ENCODE measurements around the gene SULT1C4. TPM values are rescaled to one million over a fixed set of nuclear protein-coding genes. Genes with fewer than 3 reads are reported as not detected.

The SULT1C4 gene
- total and polyA plus RNA-seq, 2 of the 8 experiments (the other 6 are each of a cell fraction or from before 2014, with no cell fraction given), result 1.5 to 2.1 TPM

DNA sequence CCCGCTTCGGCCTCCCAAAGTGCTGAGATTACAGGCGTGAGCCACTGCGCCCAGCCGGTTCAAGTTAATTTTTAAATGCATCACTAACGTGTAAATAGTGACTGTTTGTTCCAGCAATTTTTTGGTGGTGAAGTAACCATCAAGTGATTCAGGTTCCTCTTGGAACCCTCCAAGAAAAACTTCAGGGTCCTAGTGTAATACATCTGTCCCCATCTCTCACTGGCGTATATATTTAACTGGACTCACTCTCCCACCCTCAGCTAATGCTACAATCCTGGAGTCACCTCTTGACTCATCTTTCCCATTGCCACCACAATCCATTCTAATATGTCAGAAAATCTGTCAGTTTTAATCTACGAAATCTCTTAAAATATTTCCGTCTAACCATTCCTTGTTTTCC is 10.3 kb downstream of the SULT1C4 start:
- no peak overlapping the region for H2BK12ac ChIP-seq (ENCODE audit: low read depth, low read length)
- H4K91ac ChIP-seq (replicated peaks; ENCODE audit: insufficient read length, low read length), result no peak overlapping the region
- H2AK5ac ChIP-seq (ENCODE audit: low read depth, low read length), result no peak overlapping the region
- H4K5ac ChIP-seq (ENCODE audit: insufficient read length, low read depth, low read length), result no peak overlapping the region
- H3K9ac ChIP-seq (replicated peaks in 1 of 4; ENCODE audit: extremely low read depth in 1 of 4, low read depth in 3 of 4, low read length in 3 of 4), result no peak overlapping the region
- H3K79me1 ChIP-seq (ENCODE audit: low read depth, low read length), result no peaks in the 10 kb centered on the region
- no peak overlapping the region for H3K23ac ChIP-seq (ENCODE audit: insufficient read length)
- no peaks in the 10 kb centered on the region for H4K20me1 ChIP-seq (replicated peaks in 1 of 2; ENCODE audit: control insufficient read depth in 1 of 2, insufficient read depth in 2 of 2, low read length in 2 of 2)
- H3K14ac ChIP-seq (ENCODE audit: insufficient read length), result no peak overlapping the region
- H3K4ac ChIP-seq (replicated peaks; ENCODE audit: insufficient read length, low read depth, low read length), result no peak overlapping the region
- H4K8ac ChIP-seq (ENCODE audit: extremely low read depth, insufficient read depth, low read length), result no peak overlapping the region
- H3K56ac ChIP-seq (replicated peaks; ENCODE audit: insufficient read length, low read depth, low read length), result no peak overlapping the region
- H3K18ac ChIP-seq (ENCODE audit: extremely low read depth, low read length), result no peak overlapping the region
- POLR2A ChIA-PET (ENCODE audit: partially characterized antibody), result no interaction called here
- DNase-seq (ENCODE audit: low read depth in 1 of 2, low spot score in 2 of 2), result no peak
- no peaks in the 10 kb centered on the region for H3K27me3 ChIP-seq (replicated peaks in 1 of 4; ENCODE audit: control insufficient read depth in 3 of 4, extremely low read depth in 1 of 4, insufficient read depth in 3 of 4, low read length in 3 of 4)
- H3K36me3 ChIP-seq (ENCODE audit: control insufficient read depth in 2 of 4, insufficient read depth in 4 of 4, low read length in 3 of 4), result no peaks in the 10 kb centered on the region; a peak in 1 of 8 replicates
- CTCF ChIA-PET (ENCODE audit: partially characterized antibody), result interaction anchor here (1.5 kb wide), 1 partner anchor 9 kb away, joined by 5 read pairs; no protein-coding TSS in a partner anchor
- no peaks in the 10 kb centered on the region; the same call in 1 of the 2 replicates for H3K23me2 ChIP-seq (ENCODE audit: low read depth, low read length)
- H3K9me3 ChIP-seq (ENCODE audit: insufficient read depth in 2 of 2, low read depth in 1 of 2, low read length in 1 of 2), result peaks cover 0 to 3% of the 10 kb centered on the region in 2 experiments; a peak in 1 of 4 replicates
- no peak overlapping the region for H3K27ac ChIP-seq (ENCODE audit: low read depth, low read length)
- no peaks in the 10 kb centered on the region for H3K79me2 ChIP-seq (ENCODE audit: control insufficient read depth in 1 of 2, insufficient read depth in 2 of 2, low read length in 2 of 2)
- H2BK120ac ChIP-seq (replicated peaks; ENCODE audit: low read depth, low read length), result no peak overlapping the region
- peaks cover 0 to 5% (median 4%) of the 10 kb centered on the region in 4 experiments; a peak in 3 of 7 replicates for H3K4me1 ChIP-seq (replicated peaks in 1 of 4; ENCODE audit: control insufficient read depth in 3 of 4, insufficient read depth in 4 of 4, low read length in 3 of 4)
- no peak overlapping the region for H2AFZ ChIP-seq (ENCODE audit: low read length)
- H2BK5ac ChIP-seq (ENCODE audit: low read depth, low read length), result no peak overlapping the region
- H2BK20ac ChIP-seq (ENCODE audit: low read length), result no peak overlapping the region
- TF ChIP-seq CTBP2 (IDR thresholded peaks at IDR 0.05; ENCODE audit: borderline replicate concordance, insufficient read depth, insufficient read length, low read length), result no peak
- no peak for TF ChIP-seq POLR2AphosphoS5 (IDR thresholded peaks at IDR 0.05; ENCODE audit: low read depth, low read length)
- TF ChIP-seq TAF1 (IDR thresholded peaks at IDR 0.05; ENCODE audit: low read depth, low read length), result no peak
- TF ChIP-seq SUZ12 (IDR thresholded peaks at IDR 0.05; ENCODE audit: low read length), result no peak
- TF ChIP-seq CHD2 (IDR thresholded peaks at IDR 0.05; ENCODE audit: low read length), result no peak
- no peak for TF ChIP-seq TAF7 (optimal IDR thresholded peaks at IDR 0.05; ENCODE audit: borderline replicate concordance, low read depth, low read length)
- TF ChIP-seq, protein P1, sequence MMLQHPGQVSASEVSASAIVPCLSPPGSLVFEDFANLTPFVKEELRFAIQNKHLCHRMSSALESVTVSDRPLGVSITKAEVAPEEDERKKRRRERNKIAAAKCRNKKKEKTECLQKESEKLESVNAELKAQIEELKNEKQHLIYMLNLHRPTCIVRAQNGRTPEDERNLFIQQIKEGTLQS (IDR thresholded peaks at IDR 0.05; ENCODE audit: insufficient read depth, low read depth, low read length), result no peak
- TF ChIP-seq GABPA (IDR thresholded peaks at IDR 0.05; ENCODE audit: borderline replicate concordance, insufficient read depth, low read length), result no peak
- TF ChIP-seq, protein P2, sequence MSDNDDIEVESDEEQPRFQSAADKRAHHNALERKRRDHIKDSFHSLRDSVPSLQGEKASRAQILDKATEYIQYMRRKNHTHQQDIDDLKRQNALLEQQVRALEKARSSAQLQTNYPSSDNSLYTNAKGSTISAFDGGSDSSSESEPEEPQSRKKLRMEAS (IDR thresholded peaks at IDR 0.05), result no peak
- no peak for TF ChIP-seq RBBP5 (IDR thresholded peaks at IDR 0.05; ENCODE audit: borderline replicate concordance, low read depth, low read length)
- no peak for TF ChIP-seq CHD1 (IDR thresholded peaks at IDR 0.05; ENCODE audit: low read depth, low read length)
- TF ChIP-seq ZNF274 (IDR thresholded peaks at IDR 0.05; ENCODE audit: borderline replicate concordance, extremely low read depth, low read length), result no peak
- no peak overlapping the region for H2BK15ac ChIP-seq (ENCODE audit: low read length)
- 93 to 100% methylated on average over 2 to 9 of the region's 9 CpGs for WGBS, 2 experiments (ENCODE audit: extremely low coverage in 1 of 2, insufficient coverage in 1 of 2, insufficient read length in 1 of 2, insufficient replicate concordance in 2 of 2, low coverage in 1 of 2, low lambda C conversion rate in 2 of 2, missing lambda C conversion rate in 1 of 2)
- H3K4me3 ChIP-seq (ENCODE audit: extremely low read depth in 1 of 4, insufficient read depth in 2 of 4, low read depth in 3 of 4, low read length in 4 of 4), result no peak overlapping the region
- no peak overlapping the region for H3K4me2 ChIP-seq (ENCODE audit: insufficient read depth in 1 of 2, low read depth in 2 of 2, low read length in 2 of 2)
- FAIRE-seq, result no peak

All from H1 (cell line).